GM18498 (cell line): ENCODE data around the gene NEB.
A peak's percentile ranks its signal among the peaks of the same experiment; 100 is the strongest.
"Not testable (repeated sequence)": the region's sequence is repeated elsewhere in the genome, so short reads cannot be mapped to it uniquely, and the experiment has no call there.

Source experiments
- ATAC-seq: cut with Tn5 transposase; IDR thresholded peaks from one replicate; pipeline ENCODE4 v1.9.1; 2021; ENCODE audit warnings: mild to moderate bottlenecking, moderate library complexity; ENCODE audit not compliant: unreplicated experiment

The NEB gene

DNA sequence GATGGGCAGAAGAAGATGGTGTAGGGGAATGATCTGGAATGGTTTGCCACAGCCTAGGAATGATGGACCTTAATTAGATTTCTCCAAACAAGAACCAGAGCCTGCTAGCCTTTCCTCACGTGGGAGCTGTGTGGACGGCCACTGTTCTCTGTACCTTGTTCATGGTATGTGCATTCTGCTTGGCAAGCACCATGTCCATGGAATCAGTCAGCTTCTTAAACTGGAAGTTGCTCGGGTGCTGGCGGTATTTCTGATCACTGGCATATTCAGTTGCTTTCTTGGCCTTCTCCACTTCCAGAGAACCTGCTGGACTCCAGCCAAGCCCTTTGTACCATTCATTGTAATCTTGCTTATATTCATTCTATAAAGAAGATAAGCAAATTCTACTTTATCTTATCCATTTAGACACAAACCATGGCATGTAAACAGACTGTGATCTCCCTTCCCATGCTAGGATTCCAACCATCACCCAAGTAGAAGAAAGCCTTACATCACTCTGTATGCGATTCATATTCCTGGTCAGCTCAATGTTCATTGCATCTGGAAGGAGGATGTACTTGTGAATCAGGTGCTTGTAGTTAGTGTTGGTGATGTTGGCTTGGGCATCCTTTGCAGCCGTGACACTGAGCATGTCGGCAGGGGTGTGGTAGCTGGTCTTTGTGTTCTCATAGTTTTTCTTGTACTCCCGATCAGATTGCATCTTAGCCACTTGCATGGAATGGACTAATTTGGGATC, 78.4 kb downstream of the NEB start:
- ATAC-seq = no peak

- no peak for ATAC-seq
Measured at GRCh38 chr2:151654891-151655290, 79.4 kb downstream of the NEB start.

DNA sequence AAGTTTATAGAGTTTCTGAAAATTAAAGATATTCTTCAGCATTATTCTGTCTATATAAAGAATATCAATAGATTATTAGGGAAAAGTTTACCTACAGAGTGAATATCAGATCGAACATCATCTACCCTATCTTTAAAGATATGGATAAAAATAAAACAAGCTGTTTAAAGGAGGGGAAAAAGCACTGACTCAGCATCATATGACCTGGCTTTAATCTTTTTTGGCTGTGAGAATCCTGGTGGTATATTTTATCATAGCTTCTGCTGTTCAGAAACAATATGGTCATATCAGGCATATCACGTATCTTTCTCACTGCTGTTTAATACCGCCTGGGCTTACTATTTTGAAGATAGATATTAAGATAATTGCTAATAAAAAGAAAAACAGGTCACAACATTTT, 80.2 kb downstream of the NEB start:
- no peak for ATAC-seq

DNA sequence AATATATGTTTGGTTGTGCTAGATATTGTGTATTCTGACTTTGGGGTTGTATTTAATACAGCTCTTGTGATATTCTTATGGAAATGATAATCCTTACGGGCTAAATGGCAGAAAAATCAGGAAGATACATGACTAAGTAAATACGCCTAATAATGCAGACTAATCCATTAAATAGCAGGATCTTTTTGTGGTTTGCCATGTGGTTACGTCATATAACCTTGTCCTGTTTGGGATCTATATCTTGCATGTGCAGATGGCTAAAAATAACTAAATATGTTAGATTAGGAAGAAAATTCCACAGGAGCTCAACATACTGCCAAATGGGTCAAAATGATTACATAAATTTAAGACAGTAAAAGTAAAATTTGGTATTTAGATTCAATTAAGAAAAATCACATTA, 83.0 kb downstream of the NEB start:
- no peak for ATAC-seq

DNA sequence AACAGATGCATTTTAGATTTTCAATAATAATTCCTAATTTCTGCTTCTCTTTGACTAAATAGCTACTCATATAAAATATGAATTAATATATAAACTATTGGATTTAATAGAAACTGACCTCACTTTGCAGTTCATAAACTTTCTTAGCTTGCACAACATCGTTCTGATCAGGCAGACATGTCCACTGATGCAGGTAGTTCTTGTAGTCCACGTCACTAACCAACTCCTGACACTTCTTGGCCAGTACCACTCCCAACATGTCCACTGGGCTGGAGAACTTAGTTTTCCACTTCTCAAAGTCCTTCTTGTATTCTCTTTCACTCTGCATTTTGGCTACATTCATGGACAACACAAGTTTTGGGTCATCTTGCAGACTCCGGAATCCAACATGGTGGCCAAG, 83.8 kb downstream of the NEB start:
- no peak for ATAC-seq

- no peak for ATAC-seq
Measured at GRCh38 chr2:151649966-151650365, 84.3 kb downstream of the NEB start.

DNA sequence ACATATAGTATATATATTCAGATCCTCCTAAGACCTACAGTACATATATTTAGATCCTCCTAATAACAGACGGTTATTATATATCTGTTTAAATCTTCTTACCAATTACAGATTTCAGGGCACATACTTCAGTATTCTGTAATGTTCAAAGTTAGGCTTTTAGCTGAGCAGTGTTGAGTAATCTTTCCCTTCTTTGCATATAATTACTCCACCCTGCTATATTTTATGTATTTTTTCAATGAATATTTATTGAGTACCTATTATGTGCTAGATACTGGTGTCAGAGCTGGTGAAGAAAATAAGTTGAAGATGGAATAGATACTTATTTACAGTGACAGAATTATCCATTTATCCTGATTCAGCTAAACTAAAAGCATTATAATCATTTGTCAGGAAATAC, 84.9 kb downstream of the NEB start:
- no peak for ATAC-seq

DNA sequence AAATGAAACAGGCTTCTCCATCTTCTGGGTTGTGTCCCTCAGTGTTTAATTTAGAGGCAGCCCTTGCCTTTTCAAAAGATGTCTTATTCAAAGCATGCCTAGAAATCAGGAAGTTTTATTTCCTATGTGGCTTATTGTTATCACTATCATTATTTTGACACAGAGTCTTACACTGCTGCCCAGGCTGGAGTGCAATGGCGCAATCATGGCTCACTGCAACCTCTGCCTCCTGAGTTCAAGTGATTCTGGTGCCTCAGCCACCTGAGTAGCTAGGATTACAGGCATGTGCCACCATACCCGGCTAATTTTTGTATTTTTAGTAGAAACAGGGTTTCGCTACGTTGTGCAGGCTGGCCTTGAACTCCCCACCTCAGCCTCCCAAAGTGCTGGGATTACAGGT, 87.8 kb downstream of the NEB start:
- not testable (repeated sequence) for ATAC-seq

- ATAC-seq = no peak
Measured at GRCh38 chr2:151644580-151644979, 89.7 kb downstream of the NEB start.

DNA sequence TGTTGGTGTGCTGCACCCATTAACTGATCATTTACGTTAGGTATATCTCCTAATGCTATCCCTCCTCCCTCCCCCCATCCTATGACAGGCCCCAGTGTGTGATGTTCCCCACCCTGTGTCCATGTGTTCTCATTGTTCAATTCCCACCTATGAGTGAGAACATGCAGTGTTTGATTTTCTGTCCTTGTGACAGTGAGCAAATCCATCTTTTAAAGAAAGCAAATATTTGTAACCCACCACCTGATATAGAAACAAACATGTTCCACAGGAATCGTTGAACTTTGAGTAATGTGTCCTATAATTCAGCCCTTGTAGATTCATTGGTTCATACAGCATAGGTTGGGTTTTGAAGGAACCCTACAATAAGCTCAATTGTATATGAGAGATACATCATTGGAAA, 92.4 kb downstream of the NEB start:
- ATAC-seq = not testable (repeated sequence)

GRCh38 chr2:151640087-151640486, 94.2 kb downstream of the NEB start:
- no peak for ATAC-seq

GRCh38 chr2:151638990-151639389, 95.3 kb downstream of the NEB start:
- ATAC-seq = no peak

- ATAC-seq = peak; percentile 71
Measured at GRCh38 chr2:151638191-151638933, 95.9 kb downstream of the NEB start.

DNA sequence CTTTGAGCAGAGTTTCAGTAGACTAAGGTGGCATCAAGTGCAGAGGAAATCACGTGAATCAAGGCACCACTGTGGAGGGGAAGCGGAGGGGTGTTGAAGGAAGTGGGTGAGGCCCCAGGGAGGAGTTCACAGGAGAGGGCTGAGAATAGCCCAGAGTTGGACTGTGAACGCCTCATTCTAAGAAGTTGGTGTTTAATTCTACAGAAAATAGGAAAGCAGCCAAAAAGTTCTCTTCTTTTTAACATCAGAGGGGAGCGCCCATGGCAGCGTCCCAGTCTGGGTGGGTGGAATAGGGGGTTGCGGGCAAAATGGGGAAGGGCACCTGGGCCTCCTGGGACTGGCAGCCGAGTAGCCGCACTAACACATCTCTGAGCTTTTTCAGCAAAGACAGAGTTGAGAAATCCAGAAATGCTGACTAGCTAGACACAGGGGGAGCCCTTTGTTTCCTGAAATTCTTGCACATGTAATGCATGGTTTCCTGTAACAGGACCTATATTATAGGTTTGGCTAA, 97.0 kb downstream of the NEB start:
- ATAC-seq = peak; percentile 84

DNA sequence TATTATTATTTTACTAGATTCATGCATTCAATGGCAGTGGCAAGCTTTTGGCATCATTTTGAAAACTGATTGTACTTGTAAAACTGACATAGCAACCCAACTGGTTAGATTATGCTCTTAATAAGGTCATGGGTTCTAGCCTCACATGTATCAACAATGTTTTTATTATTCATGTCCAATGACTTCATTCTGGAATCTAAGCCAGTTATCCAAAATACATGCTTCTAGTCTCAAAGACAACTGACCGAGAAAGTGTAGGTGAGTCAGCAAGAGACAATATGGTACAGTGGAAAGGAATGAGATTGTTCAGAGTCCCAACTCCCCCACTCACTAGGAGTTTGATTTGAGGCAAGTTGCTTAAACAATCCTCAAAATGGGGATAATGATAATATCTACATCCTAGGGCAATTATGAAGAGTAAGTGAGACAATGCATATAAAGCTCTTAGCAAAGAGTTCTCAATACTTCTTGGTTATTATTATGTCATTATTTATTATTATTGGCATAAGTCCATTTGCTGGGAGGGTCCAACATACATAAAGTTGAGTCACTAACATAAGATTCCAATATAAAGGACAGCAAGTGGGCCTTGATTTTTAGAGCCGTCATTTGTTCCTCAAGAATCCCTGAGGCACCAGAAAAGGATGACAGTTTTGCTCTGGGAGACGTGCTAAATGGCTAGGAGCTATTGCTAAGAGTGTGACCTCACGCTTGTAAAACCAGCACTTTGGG, 99.4 kb downstream of the NEB start:
- no peak for ATAC-seq

DNA sequence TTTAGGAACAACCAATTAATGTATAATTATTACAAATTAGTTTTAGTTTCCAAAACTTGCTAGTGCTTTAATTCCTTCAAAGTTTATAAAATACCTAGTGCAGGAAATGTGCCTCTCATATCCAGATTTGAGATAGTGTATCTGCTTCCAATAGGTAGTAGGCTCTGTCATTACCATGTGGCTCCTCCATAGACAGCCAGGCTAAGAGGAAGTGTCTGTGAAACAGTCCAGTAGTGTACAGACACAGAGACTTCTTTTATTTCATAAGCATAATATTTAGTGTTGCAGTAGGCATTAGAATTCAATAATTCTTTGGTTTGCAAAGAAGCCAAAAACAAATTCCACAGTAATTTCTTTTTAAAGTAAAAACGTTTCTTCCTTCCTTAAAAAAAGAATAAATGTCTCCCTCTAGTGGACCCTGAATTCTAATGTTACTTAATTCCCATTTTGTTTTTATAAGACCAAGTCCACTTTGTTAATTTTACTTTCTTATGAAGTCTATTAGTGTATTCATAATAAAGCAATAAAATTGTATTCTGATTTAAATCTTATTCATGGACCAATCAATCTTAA, 101.2 kb downstream of the NEB start:
- no peak for ATAC-seq

GRCh38 chr2:151630372-151630771, 103.9 kb downstream of the NEB start:
- no peak for ATAC-seq

- ATAC-seq = no peak
Measured at GRCh38 chr2:151627353-151627752, 106.9 kb downstream of the NEB start.

- no peak for ATAC-seq
Measured at GRCh38 chr2:151624271-151624670, 110.0 kb downstream of the NEB start.

- no peak for ATAC-seq
Measured at GRCh38 chr2:151623631-151624030, 110.6 kb downstream of the NEB start.

DNA sequence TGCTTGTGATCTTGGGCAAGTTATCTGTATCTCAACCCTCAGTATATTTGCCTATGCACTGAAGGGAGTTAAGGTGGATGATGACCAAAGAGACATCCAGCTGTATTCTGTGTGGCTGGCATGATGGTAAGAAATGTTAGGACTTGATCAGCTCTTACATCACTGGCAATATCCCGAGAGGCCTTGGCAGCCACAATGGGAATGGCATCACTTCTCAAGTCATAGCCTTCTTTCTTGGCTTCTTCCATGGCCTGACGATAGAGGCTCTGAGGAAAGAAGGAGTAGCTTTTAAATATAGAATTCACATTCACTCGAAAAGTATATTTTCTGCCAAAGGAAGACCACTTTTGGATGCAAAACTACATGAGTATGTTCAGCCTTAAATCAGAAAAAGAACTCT, 113.5 kb downstream of the NEB start:
- no peak for ATAC-seq
